ENCODE data around the gene BAIAP2L2.

DNA sequence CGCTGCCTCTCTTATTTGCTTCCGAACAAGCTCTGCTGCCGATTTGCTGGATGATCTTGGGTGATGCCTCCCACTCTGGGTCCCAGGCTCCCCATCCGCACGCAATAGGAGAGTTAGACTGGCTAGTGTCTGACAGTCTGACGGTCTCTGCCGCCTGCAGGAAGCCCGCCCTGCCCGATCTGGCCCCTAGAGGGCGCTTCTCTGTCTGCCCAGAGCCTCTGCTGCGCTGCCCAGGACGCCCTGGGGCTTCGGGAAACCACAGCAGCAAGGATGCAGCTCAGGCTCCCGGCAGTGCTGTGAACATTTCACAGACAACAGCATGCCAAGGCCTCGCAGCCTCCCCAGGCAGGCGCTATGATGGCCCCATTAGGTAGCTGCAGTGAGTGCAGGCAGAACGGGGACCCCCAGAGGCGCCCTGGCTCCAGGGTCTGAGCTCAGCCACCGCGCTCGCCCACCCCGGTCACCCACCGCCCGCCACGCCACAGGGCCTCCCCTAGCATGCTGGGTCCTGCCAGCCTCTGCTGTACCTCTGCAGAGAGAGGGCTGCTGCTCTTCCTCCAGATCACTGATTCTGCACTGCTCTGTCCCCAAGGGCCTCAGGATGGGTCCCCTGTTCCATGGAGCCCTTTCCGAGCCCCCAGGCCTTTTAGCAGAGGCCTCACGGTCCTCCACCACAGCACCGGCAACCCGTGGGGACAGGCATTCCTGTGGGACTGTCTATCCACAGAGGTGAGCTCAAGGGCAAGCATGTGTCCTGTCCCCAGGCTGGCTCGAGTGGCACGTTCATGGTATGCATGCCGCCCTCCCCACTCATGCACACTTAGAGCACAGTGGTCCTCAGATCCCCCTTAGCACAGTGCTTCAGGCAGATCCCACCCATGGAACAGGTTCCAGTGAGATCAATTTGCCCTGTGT lies 4.3 kb upstream of the BAIAP2L2 start:
- TF ChIP-seq, protein P1, sequence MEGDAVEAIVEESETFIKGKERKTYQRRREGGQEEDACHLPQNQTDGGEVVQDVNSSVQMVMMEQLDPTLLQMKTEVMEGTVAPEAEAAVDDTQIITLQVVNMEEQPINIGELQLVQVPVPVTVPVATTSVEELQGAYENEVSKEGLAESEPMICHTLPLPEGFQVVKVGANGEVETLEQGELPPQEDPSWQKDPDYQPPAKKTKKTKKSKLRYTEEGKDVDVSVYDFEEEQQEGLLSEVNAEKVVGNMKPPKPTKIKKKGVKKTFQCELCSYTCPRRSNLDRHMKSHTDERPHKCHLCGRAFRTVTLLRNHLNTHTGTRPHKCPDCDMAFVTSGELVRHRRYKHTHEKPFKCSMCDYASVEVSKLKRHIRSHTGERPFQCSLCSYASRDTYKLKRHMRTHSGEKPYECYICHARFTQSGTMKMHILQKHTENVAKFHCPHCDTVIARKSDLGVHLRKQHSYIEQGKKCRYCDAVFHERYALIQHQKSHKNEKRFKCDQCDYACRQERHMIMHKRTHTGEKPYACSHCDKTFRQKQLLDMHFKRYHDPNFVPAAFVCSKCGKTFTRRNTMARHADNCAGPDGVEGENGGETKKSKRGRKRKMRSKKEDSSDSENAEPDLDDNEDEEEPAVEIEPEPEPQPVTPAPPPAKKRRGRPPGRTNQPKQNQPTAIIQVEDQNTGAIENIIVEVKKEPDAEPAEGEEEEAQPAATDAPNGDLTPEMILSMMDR (IDR thresholded peaks at IDR 0.05; ENCODE audit: low read depth, low read length): peak; percentile 89
- TF ChIP-seq, protein P2, sequence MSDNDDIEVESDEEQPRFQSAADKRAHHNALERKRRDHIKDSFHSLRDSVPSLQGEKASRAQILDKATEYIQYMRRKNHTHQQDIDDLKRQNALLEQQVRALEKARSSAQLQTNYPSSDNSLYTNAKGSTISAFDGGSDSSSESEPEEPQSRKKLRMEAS (IDR thresholded peaks at IDR 0.05; ENCODE audit: low read depth, low read length): no peak

All from NB4 (cell line).